MM.1S (cell line): ENCODE data around the gene PACRG.

Source experiments
- CTCF ChIP-seq: fragments of 300-600 bp; sonication (generic); IDR thresholded peaks from 2 replicates; pipeline ENCODE4 v1.5.1; 2016; ENCODE audit warnings: antibody characterized with exemption, low read length, mixed read lengths
- EZH2 ChIP-seq: fragments of 300-600 bp; sonication (generic); optimal IDR thresholded peaks from 2 replicates; pipeline ENCODE3; 2017; ENCODE audit warnings: low read depth, mild to moderate bottlenecking, antibody characterized with exemption, low read length, mixed read lengths
- EZH2phosphoT487 ChIP-seq: fragments of 300-600 bp; sonication (generic); IDR thresholded peaks from 2 replicates; pipeline ENCODE4 v1.6.1; 2018; ENCODE audit warnings: antibody characterized with exemption, low read length

DNA sequence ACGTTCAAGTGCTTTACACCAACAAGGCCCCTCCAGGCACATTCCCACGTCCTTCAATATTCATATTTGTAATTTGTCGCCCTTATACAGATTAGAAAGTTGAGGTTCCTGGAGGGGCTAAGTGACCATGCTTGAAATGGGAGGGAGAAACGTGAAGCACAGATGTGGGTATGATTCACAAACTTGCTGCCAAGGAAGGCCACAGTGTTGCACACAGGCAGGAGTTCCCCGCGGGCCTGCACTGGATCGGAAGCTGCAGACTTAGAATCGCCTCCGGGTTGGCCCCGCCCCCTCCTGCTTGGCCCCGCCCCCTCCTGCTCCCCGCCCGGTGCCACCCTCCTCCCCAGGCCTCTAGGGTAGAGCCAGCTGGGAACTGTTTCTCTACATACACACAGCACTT is 628.5 kb downstream of the PACRG start:
- no peak for TF ChIP-seq CTCF
- no peak for TF ChIP-seq EZH2phosphoT487
- TF ChIP-seq EZH2 = no peak
